Measurements from ENCODE around the gene WDR33. TPM values are rescaled to one million over a fixed set of nuclear protein-coding genes. Genes with fewer than 3 reads are reported as not detected.

The WDR33 gene
- total RNA-seq, 2 donors from 2014 or later = 16.1 to 16.8 TPM

DNA sequence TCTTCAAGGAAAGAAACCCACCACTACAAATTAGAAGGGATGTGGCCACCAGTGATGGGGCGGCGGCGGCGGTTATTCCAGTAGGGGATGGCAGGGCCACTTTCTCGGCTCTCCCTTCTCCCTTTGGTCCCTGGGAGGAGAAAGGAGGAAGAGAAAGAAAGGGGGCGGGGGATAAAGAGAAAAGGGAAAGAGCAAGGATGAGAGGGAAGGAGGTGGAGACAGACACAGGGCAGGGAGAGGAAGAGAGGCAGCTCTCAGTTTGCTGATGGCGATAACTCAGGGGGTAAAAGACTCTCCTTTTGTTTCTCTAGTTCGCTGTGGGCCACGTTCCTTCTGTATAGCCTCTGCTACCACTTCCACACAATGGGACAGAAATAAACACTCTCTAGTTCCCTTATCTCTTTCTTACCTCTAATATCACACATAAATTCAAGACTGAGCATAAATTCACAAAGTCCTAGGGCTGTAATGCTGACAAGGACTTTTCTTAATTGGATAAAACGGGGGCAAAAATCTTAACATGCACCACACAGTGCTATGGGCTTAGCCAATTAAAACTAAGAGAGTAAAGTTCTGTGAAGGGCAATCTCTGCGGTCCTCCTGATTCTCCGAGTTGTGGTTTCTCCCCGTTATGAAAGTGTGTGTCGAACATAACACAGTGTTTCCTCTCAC, 95.1 kb downstream of the WDR33 start:
- Histone ChIP-seq H3K27ac (no peak overlapping the region), H3K9me3 (no peaks in the 10 kb centered on the region), H3K4me1 (no peaks in the 10 kb centered on the region), H3K4me3 (no peak overlapping the region), H3K36me3 (peaks cover 43% of the 10 kb centered on the region), H3K27me3 (no peaks in the 10 kb centered on the region)
- no peak for DNase-seq (ENCODE audit: low spot score)
- TF ChIP-seq, protein P1, sequence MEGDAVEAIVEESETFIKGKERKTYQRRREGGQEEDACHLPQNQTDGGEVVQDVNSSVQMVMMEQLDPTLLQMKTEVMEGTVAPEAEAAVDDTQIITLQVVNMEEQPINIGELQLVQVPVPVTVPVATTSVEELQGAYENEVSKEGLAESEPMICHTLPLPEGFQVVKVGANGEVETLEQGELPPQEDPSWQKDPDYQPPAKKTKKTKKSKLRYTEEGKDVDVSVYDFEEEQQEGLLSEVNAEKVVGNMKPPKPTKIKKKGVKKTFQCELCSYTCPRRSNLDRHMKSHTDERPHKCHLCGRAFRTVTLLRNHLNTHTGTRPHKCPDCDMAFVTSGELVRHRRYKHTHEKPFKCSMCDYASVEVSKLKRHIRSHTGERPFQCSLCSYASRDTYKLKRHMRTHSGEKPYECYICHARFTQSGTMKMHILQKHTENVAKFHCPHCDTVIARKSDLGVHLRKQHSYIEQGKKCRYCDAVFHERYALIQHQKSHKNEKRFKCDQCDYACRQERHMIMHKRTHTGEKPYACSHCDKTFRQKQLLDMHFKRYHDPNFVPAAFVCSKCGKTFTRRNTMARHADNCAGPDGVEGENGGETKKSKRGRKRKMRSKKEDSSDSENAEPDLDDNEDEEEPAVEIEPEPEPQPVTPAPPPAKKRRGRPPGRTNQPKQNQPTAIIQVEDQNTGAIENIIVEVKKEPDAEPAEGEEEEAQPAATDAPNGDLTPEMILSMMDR (IDR thresholded peaks at IDR 0.05) = no peak

DNA sequence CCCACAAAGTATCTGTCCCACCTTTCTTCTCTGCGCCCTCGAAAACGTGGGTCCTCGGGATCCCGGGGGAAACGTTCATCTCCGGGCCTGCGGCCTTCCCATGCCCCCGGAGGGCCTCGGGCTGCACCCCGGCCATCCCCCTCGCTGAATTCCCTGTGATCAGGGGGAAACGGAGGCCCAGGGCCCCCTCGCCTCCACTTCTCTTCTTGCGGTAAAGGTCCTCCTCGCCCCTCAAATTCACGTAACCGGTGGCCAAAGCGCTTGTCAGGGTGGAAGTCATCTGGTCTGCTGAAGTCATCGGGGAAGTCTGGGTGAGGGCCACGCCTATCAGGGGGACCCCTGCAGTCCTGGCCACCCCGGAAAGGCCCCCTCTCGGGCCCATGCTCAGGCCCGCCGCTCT, 97.4 kb downstream of the WDR33 start:
- DNase-seq (ENCODE audit: low spot score) = no peak
- Histone ChIP-seq H3K36me3 (peaks cover 32% of the 10 kb centered on the region), H3K27ac (no peak overlapping the region), H3K4me1 (peaks cover 0 to 4% of the 10 kb centered on the region in 2 donors), H3K27me3 (no peaks in the 10 kb centered on the region), H3K4me3 (no peak overlapping the region), H3K9me3 (no peaks in the 10 kb centered on the region)
- TF ChIP-seq, protein P1 (IDR thresholded peaks at IDR 0.05) = no peak

DNA sequence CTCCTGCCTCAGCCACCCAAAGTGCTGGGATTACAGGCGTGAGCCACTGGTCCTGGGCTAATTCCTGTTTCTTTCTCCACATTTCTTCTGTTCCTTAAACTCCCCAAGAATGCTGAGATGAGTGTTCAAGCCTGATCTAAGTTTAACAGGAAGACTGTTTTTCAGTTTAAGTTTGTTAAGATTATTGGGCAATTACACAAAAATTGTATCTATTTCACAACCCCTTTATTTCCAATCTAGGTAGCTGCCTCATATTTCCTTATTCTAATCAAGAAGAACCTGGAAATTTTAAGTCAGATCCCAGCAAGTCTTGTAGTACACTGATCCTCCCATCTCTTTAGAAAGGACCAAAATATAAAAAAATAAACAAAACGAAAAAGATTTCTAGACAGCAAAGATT, 98.0 kb downstream of the WDR33 start:
- TF ChIP-seq, protein P1 (IDR thresholded peaks at IDR 0.05) = no peak
- peaks cover 32% of the 10 kb centered on the region for H3K36me3 ChIP-seq
- H3K9me3 ChIP-seq = no peaks in the 10 kb centered on the region

DNA sequence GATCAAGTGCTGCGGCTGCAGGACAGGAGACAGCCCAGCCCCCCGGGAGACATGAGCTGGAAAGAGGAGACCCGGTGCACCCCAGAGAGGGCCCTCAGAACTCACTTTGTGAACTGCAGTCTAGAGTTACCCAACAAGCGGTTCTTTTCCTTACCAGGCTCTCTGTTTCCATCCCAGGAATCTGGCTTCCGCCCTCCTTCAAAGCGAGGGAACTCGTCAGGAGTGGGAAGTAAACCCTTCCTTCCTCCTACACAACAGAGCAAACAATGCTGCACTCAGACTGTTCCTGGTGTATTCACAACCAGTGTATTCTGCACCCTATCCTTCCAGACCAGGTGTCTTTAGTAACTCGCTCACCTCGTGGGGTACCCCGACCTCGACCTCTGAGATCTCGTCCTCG, 101.6 kb downstream of the WDR33 start:
- H3K4me3 ChIP-seq = no peak overlapping the region
- no peak overlapping the region for H3K27ac ChIP-seq
- H3K27me3 ChIP-seq = no peaks in the 10 kb centered on the region
- no peak for DNase-seq (ENCODE audit: low spot score)
- TF ChIP-seq, protein P1 (IDR thresholded peaks at IDR 0.05) = no peak
- H3K36me3 ChIP-seq = peaks cover 48% of the 10 kb centered on the region
- H3K9me3 ChIP-seq = no peaks in the 10 kb centered on the region
- peaks cover 0 to 28% of the 10 kb centered on the region in 2 donors for H3K4me1 ChIP-seq

More for the DNA sequence above, 98.0 kb downstream of the WDR33 start:
- H3K27me3 ChIP-seq = no peaks in the 10 kb centered on the region
- no peak overlapping the region for H3K4me3 ChIP-seq
- peaks cover 0 to 4% of the 10 kb centered on the region in 2 donors for H3K4me1 ChIP-seq
- no peak for DNase-seq (ENCODE audit: low spot score)
- no peak overlapping the region for H3K27ac ChIP-seq

DNA sequence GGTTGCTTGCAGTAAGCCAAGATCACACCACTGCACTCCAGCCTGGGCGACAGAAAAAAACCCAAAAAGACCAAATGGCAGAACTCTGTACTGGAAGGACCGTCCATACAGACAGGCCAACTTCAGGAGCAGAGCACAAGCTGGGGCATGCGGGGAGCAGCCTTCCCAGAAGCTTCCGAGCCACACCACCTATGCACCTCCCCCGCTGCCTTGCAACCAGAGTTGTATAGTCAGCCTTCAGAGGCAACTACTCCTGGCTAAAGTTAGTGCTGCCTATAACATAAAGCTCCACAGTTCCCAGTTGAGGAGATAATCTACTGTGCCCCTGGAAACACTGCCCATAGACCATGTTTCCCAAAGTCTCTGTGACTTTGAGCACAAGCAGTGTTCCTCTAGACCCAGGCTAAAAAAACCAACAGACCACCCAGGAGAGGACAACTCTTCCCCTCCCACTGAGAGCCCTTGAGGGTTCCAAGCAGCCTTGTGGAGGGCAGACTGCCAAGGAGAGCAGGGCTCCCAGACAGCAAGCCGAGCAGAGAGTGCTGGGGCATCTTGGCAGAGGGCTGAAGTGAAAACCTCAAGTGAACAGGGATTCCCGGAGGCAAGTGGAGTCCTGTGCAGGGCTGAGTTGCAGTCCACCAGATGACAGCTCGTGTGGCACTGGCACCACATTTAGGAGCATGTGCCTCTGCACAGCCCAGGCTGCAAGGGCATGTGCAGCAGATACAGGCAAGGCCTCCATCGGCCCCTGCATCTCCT, 102.9 kb downstream of the WDR33 start:
- Histone ChIP-seq H3K4me3 (no peak overlapping the region), H3K27me3 (no peaks in the 10 kb centered on the region), H3K4me1 (peaks cover 0 to 37% of the 10 kb centered on the region in 2 donors), H3K36me3 (peaks cover 40% of the 10 kb centered on the region), H3K27ac (no peak overlapping the region), H3K9me3 (no peaks in the 10 kb centered on the region)
- TF ChIP-seq, protein P1 (IDR thresholded peaks at IDR 0.05) = no peak
- DNase-seq (ENCODE audit: low spot score) = no peak

All from right atrium auricular region (tissue), 2 donors.